ENCODE results near the gene S100Z.
A peak's percentile ranks its signal among the peaks of the same experiment; 100 is the strongest.
"Not testable (repeated sequence)": the region's sequence is repeated elsewhere in the genome, so short reads cannot be mapped to it uniquely, and the experiment has no call there.

Gene S100Z

GRCh38 chr5:76826416-76826815, 23.4 kb upstream of the S100Z start:
- not testable (repeated sequence) for DNase-seq (ENCODE audit: low read depth in 3 of 3)

GRCh38 chr5:76831110-76831452, 18.7 kb upstream of the S100Z start:
- DNase-seq (ENCODE audit: low read depth in 3 of 3) = no peak

- no peak for DNase-seq (ENCODE audit: low read depth in 3 of 3)
Measured at GRCh38 chr5:76836181-76836580, 13.6 kb upstream of the S100Z start.

GRCh38 chr5:76836585-76836984, 13.2 kb upstream of the S100Z start:
- DNase-seq (ENCODE audit: low read depth in 3 of 3) = no peak

GRCh38 chr5:76838481-76839261, 11.1 kb upstream of the S100Z start:
- DNase-seq (ENCODE audit: low read depth in 3 of 3) = no peak

GRCh38 chr5:76841361-76841760, 8.5 kb upstream of the S100Z start:
- DNase-seq (ENCODE audit: low read depth in 3 of 3) = no peak

- DNase-seq (ENCODE audit: low read depth in 3 of 3) = no peak
Measured at GRCh38 chr5:76845890-76846289, 3.9 kb upstream of the S100Z start.

GRCh38 chr5:76850543-76851145, 830 bp downstream of the S100Z start:
- no peak for DNase-seq (ENCODE audit: low read depth in 3 of 3)

- no peak for DNase-seq (ENCODE audit: low read depth in 3 of 3)
Measured at GRCh38 chr5:76851728-76852369, 2.0 kb downstream of the S100Z start.

GRCh38 chr5:76852772-76853171, 3.0 kb downstream of the S100Z start:
- no peak for DNase-seq (ENCODE audit: low read depth in 3 of 3)

- DNase-seq (ENCODE audit: low read depth in 3 of 3) = not testable (repeated sequence)
Measured at GRCh38 chr5:76853741-76854140, 3.9 kb downstream of the S100Z start.

GRCh38 chr5:76854644-76855043, 4.8 kb downstream of the S100Z start:
- DNase-seq (ENCODE audit: low read depth in 3 of 3) = no peak

- not testable (repeated sequence) for DNase-seq (ENCODE audit: low read depth in 3 of 3)
Measured at GRCh38 chr5:76855501-76855900, 5.7 kb downstream of the S100Z start.

- DNase-seq (ENCODE audit: low read depth in 3 of 3) = peak in 1 of 3 donors; percentile 18
Measured at GRCh38 chr5:76855961-76856360, 6.1 kb downstream of the S100Z start.

- not testable (repeated sequence) for DNase-seq (ENCODE audit: low read depth in 3 of 3)
Measured at GRCh38 chr5:76856800-76857199, 7.0 kb downstream of the S100Z start.

- DNase-seq (ENCODE audit: low read depth in 3 of 3) = no peak
Measured at GRCh38 chr5:76859591-76860247, 9.9 kb downstream of the S100Z start.

- no peak for DNase-seq (ENCODE audit: low read depth in 3 of 3)
Measured at GRCh38 chr5:76861612-76862011, 11.8 kb downstream of the S100Z start.

- no peak for DNase-seq (ENCODE audit: low read depth in 3 of 3)
Measured at GRCh38 chr5:76863001-76863400, 13.2 kb downstream of the S100Z start.

GRCh38 chr5:76866503-76866902, 16.7 kb downstream of the S100Z start:
- no peak for DNase-seq (ENCODE audit: low read depth in 3 of 3)

GRCh38 chr5:76867038-76867437, 17.2 kb downstream of the S100Z start:
- DNase-seq (ENCODE audit: low read depth in 3 of 3) = no peak

- DNase-seq (ENCODE audit: low read depth in 3 of 3) = peak; percentile 11 to 55 (median 48)
Measured at GRCh38 chr5:76867827-76868693, 18.2 kb downstream of the S100Z start.

GRCh38 chr5:76870046-76870445, 20.2 kb downstream of the S100Z start:
- no peak for DNase-seq (ENCODE audit: low read depth in 3 of 3)

Measured in stimulated activated CD4-positive, alpha-beta T cell treated with anti-CD3 and anti-CD28 coated beads, TNF-alpha, amount 100 ng/mL, for 48 hours (primary cell).